Breast epithelium (tissue), 3 donors: ENCODE data around the gene GOLGA6D.

Experiments used
- POLR2A ChIP-seq: fragments of 450-650 bp; IDR thresholded peaks from one replicate; pipeline ENCODE4 v1.6.1; 2016; ENCODE audit warnings: antibody characterized with exemption, mild to moderate bottlenecking, moderate library complexity
- POLR2AphosphoS5 ChIP-seq, 3 donors: sonication (generic); formaldehyde crosslinking; IDR thresholded peaks; one replicate each; pipeline ENCODE4 v1.6.1; 2017; ENCODE audit warnings: antibody characterized with exemption in 3 of 3
- TF ChIP-seq, protein P1 (sequence below), 3 donors: fragments of 450-650 bp; IDR thresholded peaks; one replicate each; pipeline ENCODE4 v1.5.1; 2016 to 2017; ENCODE audit warnings: antibody characterized with exemption in 3 of 3, mild to moderate bottlenecking in 3 of 3, moderate library complexity in 3 of 3

GRCh38 chr15:75249726-75250125, 32.9 kb upstream of the GOLGA6D start:
- TF ChIP-seq, protein P1, sequence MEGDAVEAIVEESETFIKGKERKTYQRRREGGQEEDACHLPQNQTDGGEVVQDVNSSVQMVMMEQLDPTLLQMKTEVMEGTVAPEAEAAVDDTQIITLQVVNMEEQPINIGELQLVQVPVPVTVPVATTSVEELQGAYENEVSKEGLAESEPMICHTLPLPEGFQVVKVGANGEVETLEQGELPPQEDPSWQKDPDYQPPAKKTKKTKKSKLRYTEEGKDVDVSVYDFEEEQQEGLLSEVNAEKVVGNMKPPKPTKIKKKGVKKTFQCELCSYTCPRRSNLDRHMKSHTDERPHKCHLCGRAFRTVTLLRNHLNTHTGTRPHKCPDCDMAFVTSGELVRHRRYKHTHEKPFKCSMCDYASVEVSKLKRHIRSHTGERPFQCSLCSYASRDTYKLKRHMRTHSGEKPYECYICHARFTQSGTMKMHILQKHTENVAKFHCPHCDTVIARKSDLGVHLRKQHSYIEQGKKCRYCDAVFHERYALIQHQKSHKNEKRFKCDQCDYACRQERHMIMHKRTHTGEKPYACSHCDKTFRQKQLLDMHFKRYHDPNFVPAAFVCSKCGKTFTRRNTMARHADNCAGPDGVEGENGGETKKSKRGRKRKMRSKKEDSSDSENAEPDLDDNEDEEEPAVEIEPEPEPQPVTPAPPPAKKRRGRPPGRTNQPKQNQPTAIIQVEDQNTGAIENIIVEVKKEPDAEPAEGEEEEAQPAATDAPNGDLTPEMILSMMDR (IDR thresholded peaks at IDR 0.05) = no peak
- TF ChIP-seq POLR2A (no peak), POLR2AphosphoS5 (IDR thresholded peaks at IDR 0.05) (no peak)
